Nucleus accumbens (tissue), 56 donors: ENCODE measurements around the gene TRAPPC2L.
A peak's percentile ranks its signal among the peaks of the same experiment; 100 is the strongest.

Source experiments
- DNase-seq, 56 donors: peaks; one replicate each; lab custom pipeline; 2025; lab: John Stamatoyannopoulos, UW

Gene TRAPPC2L, protein sequence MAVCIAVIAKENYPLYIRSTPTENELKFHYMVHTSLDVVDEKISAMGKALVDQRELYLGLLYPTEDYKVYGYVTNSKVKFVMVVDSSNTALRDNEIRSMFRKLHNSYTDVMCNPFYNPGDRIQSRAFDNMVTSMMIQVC

DNA sequence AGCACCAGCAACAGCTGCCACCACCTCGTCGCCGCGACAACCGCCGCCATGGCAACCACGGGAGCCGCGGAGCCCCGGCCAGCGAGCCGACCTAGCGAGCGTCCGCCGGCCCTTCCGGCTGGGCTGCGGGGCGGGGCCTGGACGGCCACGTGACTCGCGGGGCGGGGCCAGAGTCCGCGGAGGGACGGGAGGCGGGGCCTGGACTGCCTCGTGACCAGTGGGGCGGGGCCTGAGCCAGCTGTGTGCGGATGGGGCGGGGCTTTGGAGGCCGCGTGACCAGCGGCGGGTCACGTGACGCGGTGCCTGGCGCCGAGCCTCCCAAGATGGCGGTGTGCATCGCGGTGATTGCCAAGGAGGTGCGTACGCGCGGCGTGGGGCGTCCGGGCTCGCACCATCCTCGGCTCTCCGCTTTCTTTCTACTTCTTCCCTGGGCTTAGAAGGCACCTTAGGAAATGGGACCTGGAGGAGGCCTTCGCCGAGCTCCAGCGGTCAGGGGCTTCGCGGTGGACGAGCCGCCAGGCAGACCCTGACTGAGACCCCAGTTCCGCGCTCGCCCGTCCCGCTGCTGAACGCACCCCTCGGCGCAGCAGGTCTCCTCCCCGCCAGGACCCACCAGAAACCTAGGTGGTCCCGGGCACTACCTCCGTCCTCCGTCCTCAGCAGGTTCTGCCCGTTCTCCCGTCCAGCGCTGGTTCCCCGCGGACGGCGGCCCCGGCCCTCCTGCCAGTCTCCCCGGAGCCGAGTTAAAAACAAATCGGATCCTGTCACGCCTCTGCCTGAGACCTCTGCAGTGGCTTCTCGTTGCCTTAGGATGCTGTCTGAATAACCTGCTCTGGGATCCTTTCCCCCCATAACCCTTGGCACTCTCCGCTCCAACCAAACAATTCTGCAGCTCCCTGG, at the start of gene TRAPPC2L, which contains the start of gene GALNS:
TRAPPC2L (plus strand) TSS at position 300 of the 900 bp plus-strand sequence; CDS start at position 324, 24 bp downstream.
GALNS (minus strand) TSS at position 120 of the 900 bp plus-strand sequence; CDS start at position 50, 70 bp downstream.
- peak; percentile 67 to 100 (median 96) for DNase-seq

DNA sequence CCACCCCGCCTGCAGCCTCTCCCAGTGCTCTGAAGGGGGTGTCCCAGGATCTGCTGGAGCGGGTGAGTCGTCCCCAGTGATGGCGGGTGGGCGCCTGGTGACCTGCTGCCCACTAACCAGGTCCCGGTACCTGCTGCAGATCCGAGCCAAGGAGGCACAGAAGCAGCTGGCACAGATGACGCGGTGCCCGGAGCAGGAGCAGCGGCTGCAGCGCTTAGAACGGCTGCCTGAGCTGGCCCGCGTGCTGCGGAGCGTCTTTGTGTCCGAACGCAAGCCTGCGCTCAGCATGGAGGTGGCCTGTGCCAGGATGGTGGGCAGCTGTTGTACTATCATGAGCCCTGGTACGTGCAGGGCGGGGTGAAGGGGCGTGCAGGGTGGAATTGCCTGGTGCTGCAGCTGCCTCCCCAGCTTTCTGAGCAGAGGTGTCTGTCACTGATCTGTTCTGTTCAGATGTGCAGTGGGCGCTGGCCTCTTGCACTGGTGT, 49.7 kb upstream of the TRAPPC2L start:
- peak in 1 of 56 donors; percentile 13 for DNase-seq

DNA sequence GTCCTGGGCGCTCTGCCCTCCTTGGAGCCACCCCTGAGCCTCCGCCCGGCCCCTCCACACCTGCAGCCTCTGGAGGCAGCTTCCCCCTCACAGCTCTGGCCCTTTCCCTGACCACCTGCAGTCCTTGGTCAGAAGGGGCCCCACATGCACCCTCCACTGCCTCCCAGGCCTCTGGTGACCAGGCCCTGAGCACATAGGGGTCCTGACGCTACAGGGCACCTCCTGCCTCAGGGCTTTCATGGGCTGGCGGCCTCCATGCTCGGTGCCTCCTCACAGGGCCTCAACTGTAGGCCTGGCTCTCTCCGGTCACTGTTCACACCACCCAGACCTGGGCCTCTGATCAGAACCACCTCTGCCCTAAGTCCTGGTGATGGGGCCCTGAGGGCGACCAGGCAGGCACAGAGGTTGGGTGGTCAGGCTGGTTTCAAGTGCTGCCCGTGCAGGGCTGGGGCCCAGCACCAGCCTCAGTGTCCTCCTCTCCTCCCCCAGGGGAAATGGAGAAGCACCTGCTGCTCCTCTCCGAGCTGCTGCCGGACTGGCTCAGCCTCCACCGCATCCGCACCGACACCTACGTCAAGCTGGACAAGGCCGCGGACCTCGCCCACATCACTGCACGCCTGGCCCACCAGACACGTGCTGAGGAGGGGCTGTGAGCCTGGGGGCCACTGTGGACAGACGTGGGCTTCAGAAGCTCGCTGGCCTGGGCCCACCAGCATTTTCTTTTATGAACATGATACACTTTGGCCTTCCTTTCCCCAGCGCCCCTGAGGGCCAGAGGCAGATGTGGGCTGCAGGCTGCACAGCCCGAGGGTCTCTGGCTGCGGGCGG, 49.1 kb upstream of the TRAPPC2L start:
- no peak for DNase-seq

DNA sequence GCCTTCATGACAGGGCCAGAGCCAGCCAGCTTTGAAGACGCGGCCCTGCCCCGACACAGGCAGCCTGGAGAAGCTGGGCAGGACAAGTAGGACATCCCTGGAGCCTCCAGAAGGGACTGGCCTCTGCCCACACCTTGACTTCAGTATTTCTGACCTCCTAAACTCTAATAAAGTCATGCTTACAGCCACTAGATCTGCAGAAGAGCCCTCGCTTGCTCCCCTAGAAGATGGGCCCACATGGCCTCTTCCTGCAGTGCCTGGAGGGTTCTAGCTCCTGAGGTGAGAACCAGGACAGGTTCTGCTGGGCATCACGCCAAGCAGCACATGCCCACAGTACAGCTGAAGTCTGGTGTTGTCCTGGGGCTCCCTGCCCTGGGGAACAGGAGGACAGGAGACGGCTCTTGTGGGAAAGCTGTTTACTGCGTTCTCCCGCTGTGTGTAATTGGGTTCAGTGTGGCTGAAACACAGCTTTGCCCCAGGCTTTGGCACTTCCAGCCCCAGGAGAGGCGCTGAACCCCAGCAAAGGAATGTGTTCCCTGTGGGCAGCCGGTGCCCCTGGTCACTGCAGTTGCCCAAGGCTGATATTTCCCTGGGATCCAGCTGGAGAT, 47.8 kb upstream of the TRAPPC2L start:
- no peak for DNase-seq

DNA sequence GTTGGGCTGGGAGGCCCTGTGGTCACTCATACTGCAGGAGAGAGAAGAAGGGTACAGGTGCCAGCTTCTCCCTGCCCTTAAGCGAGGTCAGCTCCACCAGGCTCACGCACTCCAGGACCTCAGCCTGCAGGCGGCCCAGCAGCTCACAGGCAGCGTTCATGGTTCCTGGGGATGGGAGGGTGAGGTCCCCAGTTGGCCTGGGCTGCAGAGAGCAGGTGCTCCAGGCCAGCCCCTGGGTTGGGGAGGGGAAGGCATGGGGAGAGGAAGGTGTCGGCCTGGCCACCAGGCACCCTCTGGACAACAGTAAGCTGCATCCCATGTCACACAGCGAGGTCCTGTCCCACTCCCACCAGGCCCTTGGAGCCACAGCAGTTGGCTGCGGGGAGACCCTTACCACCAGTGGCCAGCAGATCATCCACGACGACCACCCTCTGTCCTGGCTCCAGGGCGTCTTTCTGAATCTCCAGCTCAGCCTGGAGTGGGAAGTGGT, 47.2 kb upstream of the TRAPPC2L start:
- DNase-seq = no peak

DNA sequence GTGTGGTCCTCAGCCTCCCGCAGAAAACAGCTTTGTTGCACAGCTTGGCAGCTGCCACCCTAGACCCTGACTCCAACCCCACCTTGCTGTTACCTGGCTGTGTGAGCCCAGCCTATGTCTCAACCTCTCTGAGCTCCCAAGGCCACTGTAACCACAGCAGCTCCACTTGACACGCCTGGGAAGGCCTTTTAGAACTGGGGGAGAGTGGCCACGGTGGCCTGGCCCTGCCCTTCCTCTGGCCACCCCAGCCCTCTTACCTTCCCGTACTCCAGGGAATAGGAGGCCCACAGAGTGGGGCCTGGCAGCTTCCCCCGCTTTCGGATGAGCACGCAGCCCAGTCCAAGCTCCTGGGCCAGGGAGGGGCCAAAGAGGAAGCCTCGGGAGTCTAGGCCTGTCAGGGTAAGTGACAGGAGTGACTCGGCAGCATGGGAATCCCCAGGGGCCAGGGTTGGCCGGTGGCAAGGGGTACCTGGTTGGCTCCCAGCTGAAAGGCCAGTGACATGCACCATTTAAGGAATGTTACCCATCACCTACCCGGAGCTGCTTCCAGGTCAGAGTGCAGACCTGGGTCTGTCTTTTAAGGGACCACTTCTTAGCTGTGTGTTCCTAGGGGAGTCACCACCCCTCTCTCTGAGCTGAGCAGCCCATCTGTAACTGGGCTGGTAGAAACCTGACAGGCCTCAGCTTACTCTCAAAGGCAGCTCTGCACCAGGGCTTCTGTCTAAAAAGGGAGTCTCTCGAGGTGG, 46.6 kb upstream of the TRAPPC2L start:
- DNase-seq = no peak

DNA sequence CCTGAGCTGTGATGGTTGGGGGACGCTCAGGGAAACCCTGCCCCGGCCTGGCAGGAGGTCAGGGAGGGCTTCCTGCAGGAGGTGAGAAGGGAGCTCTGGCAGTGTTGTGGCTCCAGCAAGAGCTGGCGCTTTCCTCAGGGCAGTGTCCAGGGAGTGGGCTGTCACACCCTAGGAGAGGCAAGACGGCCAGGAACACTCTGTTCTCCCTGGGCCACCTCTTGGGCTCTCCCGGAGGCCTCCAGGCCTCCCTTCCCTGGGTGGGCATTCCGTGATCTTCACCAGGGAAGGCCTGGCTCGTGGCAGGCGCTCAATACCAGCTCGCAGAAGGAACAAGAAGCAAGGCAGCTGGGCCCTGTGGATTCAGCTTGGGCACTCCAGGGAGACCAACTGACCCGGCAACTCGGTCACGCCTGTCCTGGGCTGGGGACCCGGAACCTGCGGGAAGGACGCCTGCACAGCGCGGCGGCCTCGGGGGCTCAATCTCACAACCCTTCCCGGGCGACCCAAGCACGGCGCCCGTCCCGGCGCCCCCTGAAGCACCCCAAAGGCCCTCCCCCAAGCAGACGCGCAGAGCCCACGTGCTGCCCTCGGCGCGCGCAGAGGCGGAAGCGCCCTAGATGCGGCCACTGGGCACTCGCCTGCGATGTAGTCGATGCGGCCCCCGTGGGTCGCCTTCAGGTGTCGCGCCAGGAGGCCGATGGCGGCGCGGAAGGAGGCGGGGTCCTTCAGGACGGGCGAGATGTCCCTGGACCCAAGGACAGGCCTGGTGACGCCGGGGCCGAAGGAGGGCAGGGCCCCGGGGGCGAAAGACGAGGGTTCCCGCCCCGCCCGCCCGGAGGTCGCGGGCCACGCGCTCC, 45.8 kb upstream of the TRAPPC2L start:
- DNase-seq = peak in 55 of 56 donors; percentile 26 to 92 (median 79)

DNA sequence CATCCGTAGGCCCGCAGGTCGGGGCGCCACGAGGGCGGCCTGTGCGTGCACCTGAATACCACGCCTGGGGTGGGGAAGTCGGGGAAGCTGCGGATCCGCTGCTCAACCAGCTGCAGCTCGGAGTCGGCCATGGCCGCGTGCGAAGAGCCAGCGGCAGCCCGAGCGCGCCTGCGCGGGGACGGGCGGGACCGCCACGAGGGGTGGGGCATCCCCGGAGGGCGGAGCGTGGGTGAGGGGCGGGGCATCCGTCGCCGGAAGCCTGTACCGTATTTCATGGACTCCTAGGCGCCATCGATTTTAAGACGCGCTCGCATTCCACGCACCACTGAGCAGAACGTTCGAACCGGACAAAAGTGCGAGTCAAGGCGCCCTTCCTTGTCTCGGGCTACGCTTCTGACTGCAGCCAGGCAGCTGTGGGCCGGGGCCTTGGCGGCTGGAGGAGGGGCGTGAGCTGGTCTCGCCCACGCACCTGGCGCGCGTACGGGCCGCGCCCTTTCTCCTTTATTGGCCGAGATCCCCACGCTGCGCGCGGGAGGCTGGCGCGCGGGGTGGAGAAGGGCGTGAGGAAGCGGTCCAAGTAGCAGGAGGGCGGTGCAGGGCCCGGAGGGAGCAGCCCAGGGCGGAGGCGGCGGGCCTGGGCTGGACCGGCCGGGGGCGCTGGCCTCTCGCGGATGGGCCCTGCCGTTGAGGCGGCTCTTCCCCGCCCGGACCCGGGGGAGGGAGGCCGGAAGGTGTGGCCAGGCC, 45.0 kb upstream of the TRAPPC2L start, which contains the start of gene APRT:
APRT (minus strand) TSS at position 160 of the 744 bp plus-strand sequence; CDS start at position 131, 29 bp downstream.
- DNase-seq = peak in 55 of 56 donors; percentile 60 to 95 (median 86)

DNA sequence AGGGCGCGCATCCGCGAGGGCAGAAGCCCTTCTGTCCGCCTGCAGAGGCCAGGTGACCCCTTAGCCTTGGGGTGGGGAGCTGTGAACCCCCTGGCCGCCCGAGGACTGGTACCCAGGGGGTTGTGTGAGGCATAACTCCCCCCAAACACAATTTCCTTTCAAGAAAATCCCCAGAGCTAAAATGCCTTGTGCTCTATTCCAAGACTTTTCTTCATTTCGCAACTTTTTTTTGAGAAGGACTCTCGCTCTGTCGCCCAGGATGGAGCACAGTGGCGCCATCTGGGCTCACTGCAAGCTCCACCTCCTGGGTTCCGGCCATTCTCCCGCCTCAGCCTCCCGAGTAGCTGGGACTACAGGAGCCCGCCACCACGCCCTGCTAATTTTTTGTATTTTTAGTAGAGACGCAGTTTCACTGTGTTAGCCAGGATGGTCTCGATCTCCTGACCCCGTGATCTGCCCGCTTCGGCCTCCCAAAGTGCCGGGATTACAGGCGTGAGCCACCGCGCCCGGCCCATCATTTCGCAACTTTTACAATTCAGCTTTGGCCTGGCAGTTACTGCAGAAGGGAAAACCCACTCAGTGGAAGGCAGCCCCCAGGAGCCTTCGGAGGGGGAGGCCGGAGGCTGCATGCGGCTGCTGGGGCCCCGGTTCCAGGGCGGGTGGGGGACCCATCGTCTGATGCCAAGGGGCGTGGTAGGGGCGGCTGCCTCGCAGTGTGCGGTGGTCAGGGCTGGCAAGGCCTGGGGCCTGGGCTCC, 44.2 kb upstream of the TRAPPC2L start:
- DNase-seq = peak in 1 of 56 donors; percentile 12

DNA sequence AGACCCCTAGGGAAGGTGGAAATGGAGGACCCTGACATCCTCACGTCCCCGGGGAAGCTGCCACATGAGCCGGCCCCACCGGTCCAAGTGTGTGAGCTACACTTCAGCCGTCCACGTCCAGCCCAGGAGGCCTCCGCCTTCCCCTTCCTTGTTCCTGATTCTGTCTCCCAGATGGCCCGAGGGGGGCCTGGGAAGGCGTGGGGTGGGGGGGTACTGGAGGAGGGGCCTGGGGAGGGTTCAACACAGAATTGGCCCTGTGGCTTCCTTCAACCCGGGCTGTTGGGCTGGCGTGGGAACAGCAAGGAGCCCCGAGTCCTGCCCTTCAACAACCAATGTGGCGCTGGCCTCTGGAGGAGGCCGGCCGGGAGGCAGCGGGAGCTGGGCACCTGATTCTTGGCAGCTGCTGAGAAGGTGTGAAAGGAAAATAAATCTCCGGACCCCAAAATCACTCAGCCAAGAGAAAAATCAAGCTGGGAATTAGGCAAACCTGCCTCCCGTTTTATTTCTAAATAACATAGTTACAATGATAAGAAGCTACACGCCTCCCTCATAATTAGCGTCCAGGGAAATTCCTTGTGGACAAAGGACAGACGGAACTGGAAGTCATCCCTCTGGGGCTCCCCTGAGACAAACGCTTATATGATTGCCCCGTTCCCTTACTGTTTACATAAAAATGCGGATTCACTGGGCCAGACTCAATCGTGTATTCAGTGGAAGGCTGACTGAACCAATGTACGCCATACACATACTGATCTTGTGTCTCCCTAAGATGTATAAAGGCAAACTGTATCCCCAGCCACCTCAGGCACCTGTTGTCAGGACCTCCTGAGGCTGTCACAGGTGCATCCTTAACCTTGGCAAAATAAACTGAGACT, 43.4 kb upstream of the TRAPPC2L start:
- no peak for DNase-seq

DNA sequence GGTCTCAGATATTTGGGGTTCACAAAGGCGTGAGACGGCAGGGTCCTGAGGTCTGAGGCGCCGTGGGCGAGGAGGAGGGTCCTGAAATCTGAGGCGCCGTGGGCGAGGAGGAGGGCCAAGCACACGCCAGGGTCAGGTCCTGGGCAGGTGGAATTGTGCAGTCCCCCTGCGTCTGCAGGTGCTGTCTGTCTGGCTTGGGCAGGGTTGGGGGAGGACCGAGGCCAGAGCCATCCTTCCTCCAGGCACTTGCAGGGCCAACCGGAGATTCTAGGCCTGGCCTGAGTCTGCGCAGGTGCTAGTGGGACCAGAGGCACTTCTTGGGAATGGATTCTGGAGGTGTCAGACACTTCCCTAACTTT, 42.8 kb upstream of the TRAPPC2L start:
- DNase-seq = no peak

DNA sequence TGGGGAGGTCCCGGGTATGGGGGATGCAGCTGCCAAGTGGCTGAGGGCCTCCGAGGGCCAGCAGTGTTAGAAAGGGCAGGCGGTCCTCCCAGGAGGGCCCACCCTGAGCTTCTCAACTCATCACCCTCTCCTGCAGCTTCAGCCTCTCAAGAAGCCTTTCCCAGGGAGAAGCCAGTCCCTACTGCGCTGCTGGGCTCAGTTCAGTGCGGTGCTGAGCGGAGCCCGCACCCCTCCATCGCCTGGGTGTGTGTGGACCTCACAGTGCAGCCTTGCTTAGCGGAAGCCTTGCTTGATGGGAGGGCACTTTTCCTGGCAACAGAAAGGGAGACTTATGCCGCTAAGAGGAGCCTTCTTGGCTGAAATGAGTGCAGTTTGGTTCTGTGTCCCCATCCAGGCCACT, 41.7 kb upstream of the TRAPPC2L start:
- no peak for DNase-seq

DNA sequence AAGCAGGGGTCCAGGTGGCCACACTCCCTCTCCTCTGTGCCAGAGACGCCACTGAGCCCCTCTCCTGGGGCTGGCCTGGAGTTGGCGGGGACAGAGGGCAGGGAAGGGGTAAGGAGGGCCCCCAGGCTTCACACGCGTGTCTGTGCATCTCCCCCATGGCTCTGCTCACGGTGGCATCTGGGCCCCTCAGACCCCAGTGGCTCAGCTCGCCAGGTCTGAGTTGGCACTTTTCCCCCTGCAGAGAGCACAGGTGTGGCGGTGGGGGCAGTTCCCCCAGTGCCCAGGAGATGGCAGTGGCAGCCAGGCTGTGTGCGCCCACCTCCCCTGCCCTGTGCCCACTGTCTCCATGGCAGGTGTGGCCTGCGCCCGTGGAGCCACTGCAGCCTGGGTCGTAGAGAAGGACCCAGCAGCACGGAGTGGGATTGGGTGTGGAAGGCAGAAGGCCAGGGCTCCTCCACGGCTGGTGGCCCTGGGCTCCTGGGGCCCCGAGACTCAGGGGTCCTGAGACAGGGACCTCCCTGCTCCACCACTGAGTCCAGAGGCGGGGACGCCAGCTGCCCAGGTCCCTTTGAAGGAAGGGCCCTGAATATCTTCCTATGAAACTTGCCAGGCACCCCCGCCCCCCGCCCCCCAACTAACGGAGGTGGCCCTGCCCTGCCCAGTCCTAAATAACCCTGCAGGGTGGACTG, 40.9 kb upstream of the TRAPPC2L start:
- peak in 6 of 56 donors; percentile 3 to 24 (median 16) for DNase-seq

DNA sequence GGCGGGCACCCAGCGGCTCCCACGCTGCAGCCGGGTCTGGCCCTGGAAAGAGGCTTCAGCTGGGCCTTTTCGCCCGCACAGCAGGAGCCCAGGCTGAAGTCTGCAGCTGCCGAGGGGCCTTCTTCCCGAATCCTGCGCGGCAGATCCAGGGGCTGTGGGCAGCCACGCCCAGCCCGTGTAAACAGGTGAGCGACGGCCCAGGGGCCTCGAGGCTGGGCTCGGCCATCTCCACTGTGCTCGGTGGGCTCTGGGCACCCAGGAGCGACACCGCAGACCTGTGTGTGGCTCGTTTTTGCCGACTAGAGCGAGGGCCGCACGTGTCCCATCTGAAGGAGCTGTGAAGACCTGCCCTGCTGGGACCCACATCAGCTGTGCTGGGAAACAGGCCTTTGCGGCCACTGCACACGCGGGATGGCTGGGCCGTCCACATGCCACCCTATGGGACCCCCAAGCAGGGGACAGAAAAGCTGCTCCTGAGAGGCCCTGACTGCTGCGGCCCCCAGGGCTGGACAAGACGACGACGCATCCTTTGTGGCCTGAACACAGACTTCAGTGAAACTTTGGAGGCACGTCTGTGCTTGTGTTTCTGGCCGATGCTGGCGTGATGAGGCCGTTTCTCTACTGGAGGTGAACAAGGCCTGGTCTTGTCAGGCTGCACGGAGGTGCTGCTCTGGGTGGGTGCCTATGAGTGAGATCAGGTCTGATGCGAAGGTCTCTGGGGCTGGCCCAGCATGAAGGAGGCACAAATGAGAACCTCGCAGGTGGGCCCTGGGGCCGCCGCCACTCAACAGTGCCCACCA, 40.0 kb upstream of the TRAPPC2L start:
- no peak for DNase-seq
